Stomach (tissue), 9 donors: Measurements from ENCODE around the gene MFAP4. TPM values are rescaled to one million over a fixed set of nuclear protein-coding genes. Genes with fewer than 3 reads are reported as not detected.

Source experiments
- DNase-seq, 2 donors: peaks; one replicate each; pipeline versions ENCODE4 v3.0.0 to v3.0.0-alpha.2; 2013 to 2019
- H3K27ac ChIP-seq, 5 donors: fragments of 200-600 bp in 4 of 5; sonication (generic) in 4 of 5; one replicate each; pipeline ENCODE4 v1.5.1; 2013 to 2019; ENCODE audit warnings: mild to moderate bottlenecking in 1 of 5, moderate library complexity in 1 of 5
- H3K27me3 ChIP-seq, 3 donors: fragments of 200-600 bp; sonication (generic); one replicate each; pipeline ENCODE4 v1.5.1; 2017 to 2019; ENCODE audit warnings: mixed run types in 1 of 3
- H3K36me3 ChIP-seq, 4 donors: fragments of 200-600 bp; sonication (generic); 1 replicate in 3 of 4; 2 replicates in 1 of 4; pipeline ENCODE4 v1.5.1; 2016 to 2019
- H3K4me1 ChIP-seq, 4 donors: fragments of 200-600 bp; sonication (generic); one replicate each; pipeline ENCODE4 v1.5.1; 2016 to 2019
- H3K4me3 ChIP-seq, 4 donors: fragments of 200-600 bp; sonication (generic) in 3 of 4; one replicate each; pipeline ENCODE4 v1.5.1; 2016 to 2019; ENCODE audit warnings: mild to moderate bottlenecking in 1 of 4
- H3K9me3 ChIP-seq, 4 donors: fragments of 200-600 bp; sonication (generic); one replicate each; pipeline ENCODE4 v1.5.1; 2016 to 2019
- CTCF ChIP-seq, 7 experiments: fragments of 450-650 bp in 4 of 7; fragments of 200-600 bp in 3 of 7; sonication (generic) in 3 of 7; IDR thresholded peaks; one replicate each; pipeline ENCODE4 v1.5.1; 2016 to 2019; ENCODE audit warnings: antibody characterized with exemption in 7 of 7, control low read depth in 2 of 7, mild to moderate bottlenecking in 1 of 7
- EP300 ChIP-seq: sonication (generic); formaldehyde crosslinking; IDR thresholded peaks from one replicate; pipeline ENCODE4 v1.6.1; 2017; ENCODE audit warnings: antibody characterized with exemption
- POLR2A ChIP-seq, 4 donors: fragments of 450-650 bp; IDR thresholded peaks; one replicate each; pipeline ENCODE4 v1.6.1; 2016; ENCODE audit warnings: antibody characterized with exemption in 4 of 4, control low read depth in 2 of 4, mild to moderate bottlenecking in 1 of 4, moderate library complexity in 1 of 4
- POLR2AphosphoS5 ChIP-seq, 3 donors: sonication (generic); formaldehyde crosslinking; IDR thresholded peaks; one replicate each; pipeline ENCODE4 v1.6.1; 2016; ENCODE audit warnings: antibody characterized with exemption in 3 of 3
- whole genome bisulfite sequencing, 5 donors: extraction: QIAGEN DNeasy Blood & Tissue Kit in 3 of 5; methylation state at CpG; one replicate each; pipeline versions ENCODE4 v1.1.5 to v1.1.7; 2013 to 2018; 5-methylcytosine and 5-hydroxymethylcytosine counted together
- intact Hi-C: fragments of 100-400 bp; cut with DNase I; formaldehyde crosslinking; loops from one replicate; pipeline ENCODE4 v1.15.1; 2023; ENCODE audit warnings: low total_unique reads
- polyA plus RNA-seq, 3 donors: library from polyadenylated mRNA; stranded (reverse); fragments of 200-250 nt; gene quantifications; one replicate each; pipeline ENCODE4 v1.2.3, GENCODE V29; 2013
- total RNA-seq, 5 donors: library from RNA; depleted of rRNA; stranded (reverse); fragments of >200 nt; gene quantifications; one replicate each; pipeline versions ENCODE4 v1.1.0 to v1.2.3, GENCODE V29; 2014 to 2016
- donor health status: healthy with polysubstance abuse.
- donor health status: Bipolar disorder and iron deficiency.
- donor health status: healthy.

The MFAP4 gene
- total and polyA plus RNA-seq, 8 donors = 29.3 to 125 (median 55.4) TPM

- H3K36me3 ChIP-seq = no peaks in the 10 kb centered on the region
- H3K9me3 ChIP-seq = no peaks in the 10 kb centered on the region
- H3K27me3 ChIP-seq = peaks cover 0 to 25% (median 9%) of the 10 kb centered on the region in 3 donors
- no peak overlapping the region for H3K27ac ChIP-seq
- peaks cover 0 to 13% (median 8%) of the 10 kb centered on the region in 4 donors for H3K4me1 ChIP-seq
- WGBS, 5 donors = 73 to 82% (median 80%) methylated on average over 3 of the region's 3 CpGs
- DNase-seq = no peak
- intact Hi-C loops = no loop called here
- H3K4me3 ChIP-seq = no peak overlapping the region
- no peak for TF ChIP-seq EP300
- no peak for TF ChIP-seq POLR2AphosphoS5 (IDR thresholded peaks at IDR 0.05)
- TF ChIP-seq CTCF (IDR thresholded peaks at IDR 0.05) = no peak
- no peak for TF ChIP-seq POLR2A (IDR thresholded peaks at IDR 0.05)
Measured at GRCh38 chr17:19409509-19409908, 22.5 kb upstream of the MFAP4 start.

- no peak overlapping the region for H3K4me3 ChIP-seq
- H3K27me3 ChIP-seq = peaks cover 0 to 24% (median 9%) of the 10 kb centered on the region in 3 donors
- H3K4me1 ChIP-seq = peaks cover 0 to 13% (median 8%) of the 10 kb centered on the region in 4 donors
- intact Hi-C loops = no loop called here
- no peaks in the 10 kb centered on the region for H3K9me3 ChIP-seq
- no peak for DNase-seq
- no peak overlapping the region for H3K27ac ChIP-seq
- 88 to 93% (median 92%) methylated on average over 3 of the region's 3 CpGs for WGBS, 5 donors
- H3K36me3 ChIP-seq = no peaks in the 10 kb centered on the region
- TF ChIP-seq POLR2A (IDR thresholded peaks at IDR 0.05) (no peak), POLR2AphosphoS5 (IDR thresholded peaks at IDR 0.05) (no peak), CTCF (IDR thresholded peaks at IDR 0.05) (no peak), EP300 (no peak)
Measured at GRCh38 chr17:19409066-19409465, 22.1 kb upstream of the MFAP4 start.

- no peak for DNase-seq
- intact Hi-C loops = no loop called here
- WGBS, 5 donors = 86 to 98% (median 95%) methylated on average over 2 of the region's 2 CpGs
- Histone ChIP-seq H3K36me3 (no peaks in the 10 kb centered on the region), H3K27me3 (peaks cover 0 to 24% (median 9%) of the 10 kb centered on the region in 3 donors), H3K4me1 (peaks cover 0 to 13% (median 8%) of the 10 kb centered on the region in 4 donors), H3K4me3 (no peak overlapping the region), H3K27ac (no peak overlapping the region), H3K9me3 (no peaks in the 10 kb centered on the region)
- no peak for TF ChIP-seq EP300
- TF ChIP-seq CTCF (IDR thresholded peaks at IDR 0.05) = no peak
- no peak for TF ChIP-seq POLR2A (IDR thresholded peaks at IDR 0.05)
- TF ChIP-seq POLR2AphosphoS5 (IDR thresholded peaks at IDR 0.05) = no peak
Measured at GRCh38 chr17:19408346-19408710, 21.3 kb upstream of the MFAP4 start.

GRCh38 chr17:19407601-19408345 lies 20.8 kb upstream of the MFAP4 start:
- TF ChIP-seq EP300 = no peak
- no peak for TF ChIP-seq POLR2AphosphoS5 (IDR thresholded peaks at IDR 0.05)
- TF ChIP-seq POLR2A (IDR thresholded peaks at IDR 0.05) = no peak
- no peak for TF ChIP-seq CTCF (IDR thresholded peaks at IDR 0.05)
- Histone ChIP-seq H3K4me1 (peaks cover 0 to 13% (median 6%) of the 10 kb centered on the region in 4 donors), H3K9me3 (no peaks in the 10 kb centered on the region), H3K27me3 (peaks cover 0 to 20% (median 7%) of the 10 kb centered on the region in 3 donors), H3K4me3 (no peak overlapping the region), H3K27ac (no peak overlapping the region), H3K36me3 (no peaks in the 10 kb centered on the region)
- 95 to 97% (median 97%) methylated on average over 8 to 10 of the region's 10 CpGs for WGBS, 5 donors
- intact Hi-C loops = no loop called here
- DNase-seq = peak in 1 of 2 donors; percentile 11
